Stomach (tissue), 9 donors: ENCODE results near the gene REPS2. TPM values are rescaled to one million over a fixed set of nuclear protein-coding genes. Genes with fewer than 3 reads are reported as not detected.

Experiments used
- DNase-seq, 2 donors: peaks; one replicate each; pipeline versions ENCODE4 v3.0.0 to v3.0.0-alpha.2; 2013 to 2019
- H3K27ac ChIP-seq, 5 donors: fragments of 200-600 bp in 4 of 5; sonication (generic) in 4 of 5; one replicate each; pipeline ENCODE4 v1.5.1; 2013 to 2019; ENCODE audit warnings: mild to moderate bottlenecking in 1 of 5, moderate library complexity in 1 of 5
- H3K27me3 ChIP-seq, 3 donors: fragments of 200-600 bp; sonication (generic); one replicate each; pipeline ENCODE4 v1.5.1; 2017 to 2019; ENCODE audit warnings: mixed run types in 1 of 3
- H3K36me3 ChIP-seq, 4 donors: fragments of 200-600 bp; sonication (generic); 1 replicate in 3 of 4; 2 replicates in 1 of 4; pipeline ENCODE4 v1.5.1; 2016 to 2019
- H3K4me1 ChIP-seq, 4 donors: fragments of 200-600 bp; sonication (generic); one replicate each; pipeline ENCODE4 v1.5.1; 2016 to 2019
- H3K4me3 ChIP-seq, 4 donors: fragments of 200-600 bp; sonication (generic) in 3 of 4; one replicate each; pipeline ENCODE4 v1.5.1; 2016 to 2019; ENCODE audit warnings: mild to moderate bottlenecking in 1 of 4
- H3K9me3 ChIP-seq, 4 donors: fragments of 200-600 bp; sonication (generic); one replicate each; pipeline ENCODE4 v1.5.1; 2016 to 2019
- CTCF ChIP-seq, 7 experiments: fragments of 450-650 bp in 4 of 7; fragments of 200-600 bp in 3 of 7; sonication (generic) in 3 of 7; IDR thresholded peaks; one replicate each; pipeline ENCODE4 v1.5.1; 2016 to 2019; ENCODE audit warnings: antibody characterized with exemption in 7 of 7, control low read depth in 2 of 7, mild to moderate bottlenecking in 1 of 7
- EP300 ChIP-seq: sonication (generic); formaldehyde crosslinking; IDR thresholded peaks from one replicate; pipeline ENCODE4 v1.6.1; 2017; ENCODE audit warnings: antibody characterized with exemption
- POLR2A ChIP-seq, 4 donors: fragments of 450-650 bp; IDR thresholded peaks; one replicate each; pipeline ENCODE4 v1.6.1; 2016; ENCODE audit warnings: antibody characterized with exemption in 4 of 4, control low read depth in 2 of 4, mild to moderate bottlenecking in 1 of 4, moderate library complexity in 1 of 4
- POLR2AphosphoS5 ChIP-seq, 3 donors: sonication (generic); formaldehyde crosslinking; IDR thresholded peaks; one replicate each; pipeline ENCODE4 v1.6.1; 2016; ENCODE audit warnings: antibody characterized with exemption in 3 of 3
- WGBS, 5 donors: extraction: QIAGEN DNeasy Blood & Tissue Kit in 3 of 5; methylation state at CpG; one replicate each; pipeline versions ENCODE4 v1.1.5 to v1.1.7; 2013 to 2018; 5-methylcytosine and 5-hydroxymethylcytosine counted together
- intact Hi-C: fragments of 100-400 bp; cut with DNase I; formaldehyde crosslinking; loops from one replicate; pipeline ENCODE4 v1.15.1; 2023; ENCODE audit warnings: low total_unique reads
- polyA plus RNA-seq, 3 donors: library from polyadenylated mRNA; stranded (reverse); fragments of 200-250 nt; gene quantifications; one replicate each; pipeline ENCODE4 v1.2.3, GENCODE V29; 2013
- total RNA-seq, 5 donors: library from RNA; depleted of rRNA; stranded (reverse); fragments of >200 nt; gene quantifications; one replicate each; pipeline versions ENCODE4 v1.1.0 to v1.2.3, GENCODE V29; 2014 to 2016
- donor health status: healthy with polysubstance abuse.
- donor health status: Bipolar disorder and iron deficiency.
- donor health status: healthy.

REPS2 gene
- total and polyA plus RNA-seq, 8 donors, result 6.1 to 281 (median 10.6) TPM

- H3K27me3 ChIP-seq, result no peaks in the 10 kb centered on the region
- H3K4me1 ChIP-seq, result no peaks in the 10 kb centered on the region
- no peak for DNase-seq
- H3K27ac ChIP-seq, result no peak overlapping the region
- WGBS, 5 donors, result 86 to 98% (median 95%) methylated on average over 3 of the region's 3 CpGs
- H3K36me3 ChIP-seq, result no peaks in the 10 kb centered on the region
- TF ChIP-seq CTCF (IDR thresholded peaks at IDR 0.05) (no peak), EP300 (no peak), POLR2A (IDR thresholded peaks at IDR 0.05) (no peak), POLR2AphosphoS5 (IDR thresholded peaks at IDR 0.05) (no peak)
- intact Hi-C loops, result no loop called here
- H3K9me3 ChIP-seq, result no peaks in the 10 kb centered on the region
- no peak overlapping the region for H3K4me3 ChIP-seq
These were observed 235.9 kb downstream of the REPS2 start for GRCh38 chrX:17182317-17182716.

- no peak overlapping the region for H3K4me3 ChIP-seq
- DNase-seq, result no peak
- H3K9me3 ChIP-seq, result no peaks in the 10 kb centered on the region
- WGBS, 5 donors, result 61 to 91% (median 71%) methylated on average over 2 of the region's 2 CpGs
- no peak for TF ChIP-seq EP300
- TF ChIP-seq POLR2AphosphoS5 (IDR thresholded peaks at IDR 0.05), result no peak
- no peak for TF ChIP-seq POLR2A (IDR thresholded peaks at IDR 0.05)
- no peak for TF ChIP-seq CTCF (IDR thresholded peaks at IDR 0.05)
- intact Hi-C loops, result no loop called here
- no peaks in the 10 kb centered on the region for H3K4me1 ChIP-seq
- H3K27me3 ChIP-seq, result no peaks in the 10 kb centered on the region
- H3K36me3 ChIP-seq, result no peaks in the 10 kb centered on the region
- H3K27ac ChIP-seq, result no peak overlapping the region
These were observed 237.1 kb downstream of the REPS2 start for GRCh38 chrX:17183566-17183965.

- no peaks in the 10 kb centered on the region for H3K36me3 ChIP-seq
- DNase-seq, result no peak
- H3K4me3 ChIP-seq, result no peak overlapping the region
- H3K27ac ChIP-seq, result no peak overlapping the region
- no peaks in the 10 kb centered on the region for H3K27me3 ChIP-seq
- intact Hi-C loops, result no loop called here
- WGBS, 5 donors, result 78 to 95% (median 91%) methylated on average over 5 of the region's 5 CpGs
- TF ChIP-seq POLR2A (IDR thresholded peaks at IDR 0.05), result no peak
- no peak for TF ChIP-seq EP300
- no peak for TF ChIP-seq CTCF (IDR thresholded peaks at IDR 0.05)
- TF ChIP-seq POLR2AphosphoS5 (IDR thresholded peaks at IDR 0.05), result no peak
- peaks cover 0 to 9% (median 4%) of the 10 kb centered on the region in 4 donors for H3K9me3 ChIP-seq
- no peaks in the 10 kb centered on the region for H3K4me1 ChIP-seq
These were observed 239.0 kb downstream of the REPS2 start for GRCh38 chrX:17185431-17185830.

- 71 to 81% (median 77%) methylated on average over 7 of the region's 7 CpGs for WGBS, 5 donors
- peak in 1 of 2 donors; percentile 23 for DNase-seq
- TF ChIP-seq CTCF (IDR thresholded peaks at IDR 0.05), result no peak
- no peak for TF ChIP-seq POLR2AphosphoS5 (IDR thresholded peaks at IDR 0.05)
- no peak for TF ChIP-seq POLR2A (IDR thresholded peaks at IDR 0.05)
- Histone ChIP-seq H3K27ac (no peak overlapping the region), H3K9me3 (peaks cover 0 to 9% (median 4%) of the 10 kb centered on the region in 4 donors), H3K27me3 (no peaks in the 10 kb centered on the region), H3K4me3 (no peak overlapping the region), H3K4me1 (no peaks in the 10 kb centered on the region), H3K36me3 (no peaks in the 10 kb centered on the region)
- intact Hi-C loops, result no loop called here
These were observed 240.8 kb downstream of the REPS2 start for GRCh38 chrX:17187136-17187756.
